Measurements from ENCODE around the gene WRNIP1.

DNA sequence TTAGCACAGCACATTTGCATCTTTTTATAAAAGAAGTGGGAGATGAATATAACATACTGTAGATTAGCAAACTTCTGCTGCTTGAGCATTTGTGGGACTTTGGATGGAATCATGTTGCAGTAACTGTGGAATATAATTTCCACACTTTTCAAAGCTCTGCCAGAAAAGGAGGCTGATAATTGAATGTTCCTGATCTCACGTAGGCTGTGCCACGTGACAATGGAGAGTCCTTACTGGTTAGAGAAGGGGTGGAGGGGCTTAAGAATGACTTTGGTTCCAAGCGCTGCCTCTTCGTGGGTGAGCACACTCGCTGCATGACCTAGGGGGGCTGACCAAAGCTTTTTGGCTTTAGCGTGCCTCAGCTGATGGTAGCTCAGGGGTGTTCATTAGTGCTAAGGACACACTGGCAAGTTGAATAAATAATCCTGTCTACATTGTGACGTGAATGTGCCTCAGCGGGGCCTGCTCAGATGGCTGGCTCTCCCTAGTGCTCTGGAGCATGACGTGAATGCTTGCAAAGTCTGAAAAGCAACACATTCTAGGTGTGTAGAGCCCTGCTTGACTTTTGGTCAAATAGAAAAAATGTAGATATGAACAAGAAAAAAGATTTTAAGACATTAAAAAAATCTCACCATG is 15.0 kb downstream of the WRNIP1 start:
- TF ChIP-seq TAF1 (IDR thresholded peaks at IDR 0.05; ENCODE audit: low read depth) (no peak), EP300 (IDR thresholded peaks at IDR 0.05; ENCODE audit: borderline replicate concordance) (no peak), MAX (IDR thresholded peaks at IDR 0.05) (no peak), YY1 (IDR thresholded peaks at IDR 0.05; ENCODE audit: low read depth) (no peak), EGR1 (IDR thresholded peaks at IDR 0.05) (no peak), CREB1 (IDR thresholded peaks at IDR 0.05; ENCODE audit: low read depth) (no peak), TEAD4 (IDR thresholded peaks at IDR 0.05) (no peak)
- TF ChIP-seq, protein P1, sequence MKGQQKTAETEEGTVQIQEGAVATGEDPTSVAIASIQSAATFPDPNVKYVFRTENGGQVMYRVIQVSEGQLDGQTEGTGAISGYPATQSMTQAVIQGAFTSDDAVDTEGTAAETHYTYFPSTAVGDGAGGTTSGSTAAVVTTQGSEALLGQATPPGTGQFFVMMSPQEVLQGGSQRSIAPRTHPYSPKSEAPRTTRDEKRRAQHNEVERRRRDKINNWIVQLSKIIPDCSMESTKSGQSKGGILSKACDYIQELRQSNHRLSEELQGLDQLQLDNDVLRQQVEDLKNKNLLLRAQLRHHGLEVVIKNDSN (IDR thresholded peaks at IDR 0.05), result no peak

Data from Ishikawa (cell line).